Panc1 (cell line): ENCODE measurements around the gene SGPL1. TPM values are rescaled to one million over a fixed set of nuclear protein-coding genes. Genes with fewer than 3 reads are reported as not detected.

Experiments used
- ATAC-seq: fragments of 200-7000 bp; cut with Tn5 transposase; 2 replicates; pipeline ENCODE4 v1.9.1; 2020; ENCODE audit warnings: mild to moderate bottlenecking, moderate library complexity
- BruUV-seq: library from RNA; stranded (reverse); fragments of 400-500 nt; replicated peaks from 2 replicates; lab custom pipeline; 2021; lab: Mats Ljungman, UMichigan
- CTCF ChIA-PET: fragments of 300-600 bp; sonication (Branson Sonifier 250); formaldehyde crosslinking; loops from one replicate; lab custom pipeline; 2022; ENCODE audit warnings: antibody characterized with exemption; lab: Charles Lee
- POLR2A ChIA-PET: fragments of 300-600 bp; sonication (Branson Sonifier 250); formaldehyde crosslinking; loops from one replicate; lab custom pipeline; 2022; ENCODE audit warnings: antibody characterized with exemption; lab: Charles Lee
- DNase-seq: peaks from one replicate; pipeline ENCODE4 v3.0.0-alpha.2; 2010; ENCODE audit warnings: low read depth, low spot score
- H3K27ac ChIP-seq: 2 replicates; pipeline ENCODE4 v1.5.1; 2011; ENCODE audit warnings: mild to moderate bottlenecking, low read length, inconsistent platforms
- H3K27me3 ChIP-seq: fragments of 200-500 bp; sonication (Bioruptor generic); 2 replicates; pipeline ENCODE4 v1.6.0; 2014; ENCODE audit warnings: low read length, inconsistent platforms; ENCODE audit not compliant: control insufficient read depth, insufficient read depth
- H3K36me3 ChIP-seq: fragments of 200-500 bp; sonication (Bioruptor generic); 2 replicates; pipeline ENCODE4 v1.5.1; 2014; ENCODE audit warnings: inconsistent platforms, mild to moderate bottlenecking, low read length, moderate library complexity; ENCODE audit not compliant: control insufficient read depth, insufficient read depth
- H3K4me1 ChIP-seq: 2 replicates; pipeline ENCODE4 v1.5.1; 2011; ENCODE audit warnings: inconsistent platforms, mild to moderate bottlenecking, low read length, moderate library complexity; ENCODE audit not compliant: control insufficient read depth, insufficient read depth
- H3K4me3 ChIP-seq, 2 experiments: 2 replicates each; pipeline ENCODE4 v1.5.1; 2011 to 2012; ENCODE audit warnings: low read depth in 2 of 2, low read length in 2 of 2, mild to moderate bottlenecking in 2 of 2, inconsistent platforms in 1 of 2, moderate library complexity in 1 of 2
- H3K9me3 ChIP-seq: fragments of 200-500 bp; sonication (Bioruptor generic); 2 replicates; pipeline ENCODE4 v1.5.1; 2014; ENCODE audit warnings: low read depth, mild to moderate bottlenecking, inconsistent platforms, low read length, moderate library complexity; ENCODE audit not compliant: control insufficient read depth, insufficient read depth
- CTCF ChIP-seq: fragments of 450-650 bp; IDR thresholded peaks from 2 replicates; pipeline ENCODE4 v1.5.1; 2017; ENCODE audit warnings: mild to moderate bottlenecking
- POLR2AphosphoS5 ChIP-seq: IDR thresholded peaks from 2 replicates; pipeline ENCODE4 v1.6.1; 2012; ENCODE audit warnings: mild to moderate bottlenecking, low read depth, low read length, moderate library complexity
- REST ChIP-seq, 2 experiments: IDR thresholded peaks; 2 replicates each; pipeline ENCODE4 v1.6.1; 2011 to 2012; ENCODE audit warnings: low read depth in 2 of 2, control low read depth in 1 of 2, low read length in 1 of 2, mild to moderate bottlenecking in 1 of 2, moderate library complexity in 1 of 2; ENCODE audit not compliant: insufficient read depth in 1 of 2
- SIN3A ChIP-seq: IDR thresholded peaks from 2 replicates; pipeline ENCODE4 v1.6.1; 2012; ENCODE audit warnings: low read depth, mild to moderate bottlenecking, low read length, moderate library complexity, borderline replicate concordance; ENCODE audit not compliant: insufficient read depth
- TCF7L2 ChIP-seq: IDR thresholded peaks from 2 replicates; pipeline ENCODE4 v1.6.1; 2011; ENCODE audit warnings: mild to moderate bottlenecking, low read depth, low read length, inconsistent platforms
- in situ Hi-C: cut with HindIII; loops from 2 replicates; pipeline ENCODE4 v1.10.0; 2016; ENCODE audit warnings: low sequenced_read_pairs, low pct_unique_long_range_greater_than_20kb
- intact Hi-C: fragments of 100-400 bp; cut with micrococcal nuclease; formaldehyde crosslinking; loops from one replicate; pipeline ENCODE4 v1.10.0; 2022; ENCODE audit not compliant: unreplicated experiment
- total RNA-seq: library from RNA; stranded (reverse); gene quantifications from one replicate; pipeline ENCODE4 v1.2.1, GENCODE V29; 2021; ENCODE audit not compliant: unreplicated experiment

SGPL1 gene
- total RNA-seq, 1 experiment from 2014 or later: 103 TPM

GRCh38 chr10:70917226-70917625 is 101.5 kb downstream of the SGPL1 start:
- peaks cover 18% of the 10 kb centered on the region for H3K27me3 ChIP-seq
- in situ Hi-C loops: no loop called here
- ATAC-seq (no peak), DNase-seq (no peak)
- no TSS peak for BruUV-seq
- TF ChIP-seq TCF7L2: no peak
- no peak for TF ChIP-seq SIN3A
- no peak for TF ChIP-seq REST (IDR thresholded peaks at IDR 0.05; ENCODE audit: insufficient read depth in 1 of 2, low read depth in 2 of 2, low read length in 1 of 2)
- no peak for TF ChIP-seq POLR2AphosphoS5
- no peak for TF ChIP-seq CTCF
- H3K4me1 ChIP-seq: no peaks in the 10 kb centered on the region
- intact Hi-C loops: no loop called here
- ChIA-PET POLR2A (no interaction called here), CTCF (no interaction called here)
- no peak overlapping the region for H3K4me3 ChIP-seq
- H3K9me3 ChIP-seq: no peaks in the 10 kb centered on the region
- no peak overlapping the region for H3K27ac ChIP-seq
- H3K36me3 ChIP-seq: no peaks in the 10 kb centered on the region

DNA sequence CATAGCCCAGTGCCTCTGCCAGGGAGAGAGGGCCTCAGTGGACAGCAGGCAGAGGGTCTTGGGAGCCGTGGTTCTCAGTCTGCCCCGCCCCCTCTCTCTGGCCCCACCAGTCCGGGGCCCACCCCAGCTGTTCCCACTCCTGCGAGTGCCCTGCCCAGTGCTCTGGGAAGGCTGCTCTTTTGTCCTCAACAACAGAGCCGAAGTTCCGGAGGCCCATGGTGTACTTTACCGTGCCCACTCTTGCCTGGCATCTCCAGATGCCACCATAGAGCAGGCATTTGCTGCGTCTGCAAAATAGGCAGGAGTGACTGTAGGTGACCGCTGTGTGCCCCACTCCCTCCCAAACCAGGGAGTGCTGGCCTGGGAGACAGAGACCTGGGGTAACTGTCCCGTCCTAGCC is 101.9 kb downstream of the SGPL1 start:
- ATAC-seq: no peak

More for the DNA sequence above, 101.9 kb downstream of the SGPL1 start:
- TF ChIP-seq POLR2AphosphoS5 (no peak), CTCF (no peak), REST (IDR thresholded peaks at IDR 0.05; ENCODE audit: insufficient read depth in 1 of 2, low read depth in 2 of 2, low read length in 1 of 2) (no peak), SIN3A (no peak), TCF7L2 (no peak)
- Histone ChIP-seq H3K4me3 (no peak overlapping the region), H3K27me3 (peaks cover 22% of the 10 kb centered on the region), H3K4me1 (no peaks in the 10 kb centered on the region), H3K27ac (no peak overlapping the region), H3K36me3 (no peaks in the 10 kb centered on the region), H3K9me3 (no peaks in the 10 kb centered on the region)
- intact Hi-C loops: no loop called here
- ChIA-PET CTCF (no interaction called here), POLR2A (no interaction called here)
- DNase-seq: no peak
- in situ Hi-C loops: no loop called here
- no TSS peak for BruUV-seq
